Thyroid gland (tissue), 4 donors: ENCODE results near the gene GAPDHS.

ENCODE experiments used
- POLR2A ChIP-seq, 2 donors: fragments of 450-650 bp; IDR thresholded peaks; one replicate each; pipeline ENCODE4 v1.6.1; 2017; ENCODE audit warnings: antibody characterized with exemption in 2 of 2, mild to moderate bottlenecking in 2 of 2, moderate library complexity in 1 of 2
- TF ChIP-seq, protein P1 (sequence below), 6 experiments: fragments of 200-600 bp in 3 of 6; fragments of 450-650 bp in 3 of 6; sonication (generic) in 3 of 6; IDR thresholded peaks; one replicate each; pipeline ENCODE4 v1.5.1; 2016 to 2019; ENCODE audit warnings: antibody characterized with exemption in 6 of 6, mild to moderate bottlenecking in 2 of 6, inconsistent platforms in 1 of 6, moderate library complexity in 1 of 6

DNA sequence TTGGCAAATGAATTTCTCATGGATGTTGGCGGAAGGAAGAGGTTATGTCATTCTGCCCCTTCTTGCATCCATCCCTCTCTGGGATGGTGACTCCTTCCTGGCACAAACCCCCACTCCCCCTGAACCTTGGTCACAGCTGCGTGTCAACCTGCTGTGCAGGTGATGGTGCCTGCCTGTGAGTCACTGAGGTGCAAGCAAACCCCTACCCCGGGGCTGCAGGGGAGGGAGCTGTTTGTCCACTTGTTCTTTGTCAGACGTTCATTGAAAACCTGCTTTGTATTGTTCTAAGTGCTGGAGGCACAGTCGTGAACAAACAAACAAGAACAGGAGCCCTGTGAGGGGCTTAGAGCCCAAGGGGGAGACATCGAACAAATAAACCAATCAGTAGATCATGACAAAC is 2.0 kb upstream of the GAPDHS start:
- no peak for TF ChIP-seq POLR2A (IDR thresholded peaks at IDR 0.05)
- TF ChIP-seq, protein P1, sequence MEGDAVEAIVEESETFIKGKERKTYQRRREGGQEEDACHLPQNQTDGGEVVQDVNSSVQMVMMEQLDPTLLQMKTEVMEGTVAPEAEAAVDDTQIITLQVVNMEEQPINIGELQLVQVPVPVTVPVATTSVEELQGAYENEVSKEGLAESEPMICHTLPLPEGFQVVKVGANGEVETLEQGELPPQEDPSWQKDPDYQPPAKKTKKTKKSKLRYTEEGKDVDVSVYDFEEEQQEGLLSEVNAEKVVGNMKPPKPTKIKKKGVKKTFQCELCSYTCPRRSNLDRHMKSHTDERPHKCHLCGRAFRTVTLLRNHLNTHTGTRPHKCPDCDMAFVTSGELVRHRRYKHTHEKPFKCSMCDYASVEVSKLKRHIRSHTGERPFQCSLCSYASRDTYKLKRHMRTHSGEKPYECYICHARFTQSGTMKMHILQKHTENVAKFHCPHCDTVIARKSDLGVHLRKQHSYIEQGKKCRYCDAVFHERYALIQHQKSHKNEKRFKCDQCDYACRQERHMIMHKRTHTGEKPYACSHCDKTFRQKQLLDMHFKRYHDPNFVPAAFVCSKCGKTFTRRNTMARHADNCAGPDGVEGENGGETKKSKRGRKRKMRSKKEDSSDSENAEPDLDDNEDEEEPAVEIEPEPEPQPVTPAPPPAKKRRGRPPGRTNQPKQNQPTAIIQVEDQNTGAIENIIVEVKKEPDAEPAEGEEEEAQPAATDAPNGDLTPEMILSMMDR (IDR thresholded peaks at IDR 0.05): no peak
